Loucy (cell line): Measurements from ENCODE around the gene PDLIM4.

Experiments
- H2AFZ ChIP-seq: fragments of 200-600 bp; sonication (generic); 2 replicates; pipeline ENCODE4 v1.6.0; 2016; ENCODE audit warnings: antibody characterized with exemption, mild to moderate bottlenecking, low read length, moderate library complexity
- H3F3A ChIP-seq: fragments of 200-600 bp; 2 replicates; pipeline ENCODE4 v1.6.0; 2016; ENCODE audit warnings: antibody characterized with exemption, low read depth, mild to moderate bottlenecking
- H3K27me3 ChIP-seq: fragments of 200-600 bp; sonication (generic); 2 replicates; pipeline ENCODE4 v1.6.1; 2014; ENCODE audit warnings: low read length, mild to moderate bottlenecking; ENCODE audit not compliant: insufficient read depth, poor library complexity, severe bottlenecking
- H3K36me3 ChIP-seq: fragments of 200-600 bp; sonication (generic); 2 replicates; pipeline ENCODE4 v1.6.1; 2016; ENCODE audit warnings: low read length; ENCODE audit not compliant: insufficient read depth
- H3K4me1 ChIP-seq: fragments of 200-600 bp; sonication (generic); 2 replicates; pipeline ENCODE4 v1.5.1; 2014; ENCODE audit warnings: low read length, mild to moderate bottlenecking; ENCODE audit not compliant: insufficient read depth, poor library complexity, severe bottlenecking
- H3K4me2 ChIP-seq: fragments of 200-600 bp; sonication (generic); 2 replicates; pipeline ENCODE4 v1.6.0; 2014; ENCODE audit warnings: antibody characterized with exemption, low read length, low read depth, mild to moderate bottlenecking; ENCODE audit not compliant: poor library complexity, severe bottlenecking
- H3K4me3 ChIP-seq: fragments of 200-600 bp; sonication (generic); 2 replicates; pipeline ENCODE4 v1.5.1; 2014; ENCODE audit warnings: low read length, mild to moderate bottlenecking, mixed read lengths; ENCODE audit not compliant: poor library complexity, severe bottlenecking
- H3K79me2 ChIP-seq: fragments of 200-600 bp; sonication (generic); 2 replicates; pipeline ENCODE4 v1.6.1; 2014; ENCODE audit warnings: low read length; ENCODE audit not compliant: insufficient read depth
- H3K9ac ChIP-seq: fragments of 200-600 bp; sonication (generic); 2 replicates; pipeline ENCODE4 v1.6.0; 2014; ENCODE audit warnings: mild to moderate bottlenecking, low read depth, low read length, moderate library complexity; ENCODE audit not compliant: poor library complexity, severe bottlenecking
- H3K9me2 ChIP-seq: fragments of 200-600 bp; sonication (generic); replicated peaks from 2 replicates; pipeline ENCODE4 v1.6.1; 2016; ENCODE audit warnings: low read depth, low read length, mixed read lengths
- H3K9me3 ChIP-seq: fragments of 200-600 bp; sonication (generic); 2 replicates; pipeline ENCODE4 v1.6.1; 2014; ENCODE audit warnings: mild to moderate bottlenecking, antibody characterized with exemption, low read length, low read depth; ENCODE audit not compliant: insufficient read depth
- H4K20me1 ChIP-seq: fragments of 200-600 bp; sonication (generic); 2 replicates; pipeline ENCODE4 v1.6.0; 2014; ENCODE audit warnings: antibody characterized with exemption, low read length, mild to moderate bottlenecking; ENCODE audit not compliant: insufficient read depth, poor library complexity, severe bottlenecking
- CTCF ChIP-seq: fragments of 200-600 bp; sonication (generic); conservative IDR thresholded peaks from 2 replicates; pipeline ENCODE4 v1.5.1; 2014; ENCODE audit warnings: mild to moderate bottlenecking, antibody characterized with exemption, low read length
- EZH2phosphoT487 ChIP-seq: fragments of 200-600 bp; IDR thresholded peaks from 2 replicates; pipeline ENCODE4 v1.6.1; 2018; ENCODE audit warnings: antibody characterized with exemption, mild to moderate bottlenecking, moderate library complexity, borderline replicate concordance

Gene PDLIM4

GRCh38 chr5:132294728-132295504, 37.4 kb downstream of the PDLIM4 start:
- H4K20me1 ChIP-seq = no peaks in the 10 kb centered on the region
- no peaks in the 10 kb centered on the region for H3K9me3 ChIP-seq
- peak overlapping the region; percentile 77 for H3K4me3 ChIP-seq
- H3K9me2 ChIP-seq = no peaks in the 10 kb centered on the region
- no peak overlapping the region; the same call in 1 of the 2 replicates for H2AFZ ChIP-seq
- no peaks in the 10 kb centered on the region for H3K79me2 ChIP-seq
- H3K4me1 ChIP-seq = peaks cover 16% of the 10 kb centered on the region
- TF ChIP-seq EZH2phosphoT487 = no peak
- TF ChIP-seq CTCF = no peak
- H3K36me3 ChIP-seq = no peaks in the 10 kb centered on the region
- no peaks in the 10 kb centered on the region for H3F3A ChIP-seq
- H3K4me2 ChIP-seq = peak overlapping the region; percentile 76
- no peaks in the 10 kb centered on the region for H3K27me3 ChIP-seq
- no peak overlapping the region for H3K9ac ChIP-seq

- Histone ChIP-seq H3K9ac (no peak overlapping the region), H3K79me2 (no peaks in the 10 kb centered on the region), H2AFZ (no peak overlapping the region; the same call in 1 of the 2 replicates), H3K9me2 (no peaks in the 10 kb centered on the region), H3K27me3 (no peaks in the 10 kb centered on the region), H3K4me1 (peaks cover 16% of the 10 kb centered on the region), H3K4me2 (peak overlapping the region; percentile 76), H4K20me1 (no peaks in the 10 kb centered on the region), H3K4me3 (peak overlapping the region; percentile 77), H3K36me3 (no peaks in the 10 kb centered on the region), H3F3A (no peaks in the 10 kb centered on the region), H3K9me3 (no peaks in the 10 kb centered on the region)
- no peak for TF ChIP-seq EZH2phosphoT487
- TF ChIP-seq CTCF = no peak
Observed at GRCh38 chr5:132295505-132296411, 38.3 kb downstream of the PDLIM4 start.

- no peak overlapping the region for H3K9ac ChIP-seq
- H3K4me2 ChIP-seq = no peak overlapping the region
- no peaks in the 10 kb centered on the region for H3K9me3 ChIP-seq
- no peaks in the 10 kb centered on the region for H4K20me1 ChIP-seq
- H3K9me2 ChIP-seq = no peaks in the 10 kb centered on the region
- no peaks in the 10 kb centered on the region for H3K79me2 ChIP-seq
- H3K27me3 ChIP-seq = no peaks in the 10 kb centered on the region
- H2AFZ ChIP-seq = no peak overlapping the region
- TF ChIP-seq EZH2phosphoT487 (no peak), CTCF (no peak)
- H3K36me3 ChIP-seq = no peaks in the 10 kb centered on the region
- peaks cover 16% of the 10 kb centered on the region for H3K4me1 ChIP-seq
- H3F3A ChIP-seq = no peaks in the 10 kb centered on the region
- H3K4me3 ChIP-seq = no peak overlapping the region
Observed at GRCh38 chr5:132296412-132297016, 39.0 kb downstream of the PDLIM4 start.
